ENCODE data around the gene ITGA3. TPM values are rescaled to one million over a fixed set of nuclear protein-coding genes. Genes with fewer than 3 reads are reported as not detected.

Gene ITGA3
- 83.1 TPM for total RNA-seq

GRCh38 chr17:50055426-50056216 is at the start of gene ITGA3:
ITGA3 (plus strand) TSS chr17:50056110; CDS start chr17:50056440, 330 bp downstream.
- ATAC-seq: peak; percentile 67

DNA sequence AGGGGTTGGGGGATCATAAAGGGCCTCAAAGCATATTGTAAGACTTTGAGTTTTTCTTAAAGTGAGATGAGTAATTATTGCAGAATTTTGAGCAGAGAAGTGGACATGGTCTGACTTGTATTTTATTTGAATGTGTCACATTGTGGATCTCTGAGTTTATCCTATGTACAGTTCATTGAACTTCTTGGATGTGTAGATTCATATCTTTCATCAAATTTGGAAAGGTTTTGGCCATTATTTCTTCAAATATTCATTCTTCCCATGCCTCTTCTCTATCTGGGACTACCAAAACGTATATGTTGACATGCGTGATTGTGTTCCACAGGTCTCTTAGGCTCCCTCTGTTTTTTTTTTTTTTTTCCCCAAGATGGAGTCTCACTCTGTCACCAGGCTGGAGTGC is 46.6 kb upstream of the ITGA3 start:
- no peak for ATAC-seq

DNA sequence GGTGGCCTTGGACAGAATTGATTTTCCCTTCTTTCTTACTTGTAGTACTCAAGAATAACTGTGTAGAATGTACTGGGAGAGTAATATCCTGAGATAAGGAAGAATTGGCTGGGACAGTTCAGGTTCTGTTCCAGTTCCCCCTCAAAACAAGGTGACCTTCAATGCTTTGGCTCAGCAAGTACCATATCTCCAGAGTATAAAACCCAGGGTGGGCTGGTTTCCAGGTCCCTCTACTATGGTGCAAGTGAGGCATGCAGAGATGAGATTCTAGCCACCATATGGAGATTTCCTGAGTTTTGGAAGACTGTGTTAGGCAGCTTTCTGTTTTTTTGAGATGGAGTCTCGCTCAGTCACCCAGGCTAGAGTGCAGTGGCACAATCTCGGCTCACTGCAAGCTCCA is 42.8 kb upstream of the ITGA3 start:
- ATAC-seq: no peak

GRCh38 chr17:50014471-50015088 is 41.3 kb upstream of the ITGA3 start:
- no peak for ATAC-seq

- no peak for ATAC-seq
Observed at GRCh38 chr17:50015146-50015545, 40.8 kb upstream of the ITGA3 start.

- ATAC-seq: no peak
Observed at GRCh38 chr17:50018909-50019308, 37.0 kb upstream of the ITGA3 start.

DNA sequence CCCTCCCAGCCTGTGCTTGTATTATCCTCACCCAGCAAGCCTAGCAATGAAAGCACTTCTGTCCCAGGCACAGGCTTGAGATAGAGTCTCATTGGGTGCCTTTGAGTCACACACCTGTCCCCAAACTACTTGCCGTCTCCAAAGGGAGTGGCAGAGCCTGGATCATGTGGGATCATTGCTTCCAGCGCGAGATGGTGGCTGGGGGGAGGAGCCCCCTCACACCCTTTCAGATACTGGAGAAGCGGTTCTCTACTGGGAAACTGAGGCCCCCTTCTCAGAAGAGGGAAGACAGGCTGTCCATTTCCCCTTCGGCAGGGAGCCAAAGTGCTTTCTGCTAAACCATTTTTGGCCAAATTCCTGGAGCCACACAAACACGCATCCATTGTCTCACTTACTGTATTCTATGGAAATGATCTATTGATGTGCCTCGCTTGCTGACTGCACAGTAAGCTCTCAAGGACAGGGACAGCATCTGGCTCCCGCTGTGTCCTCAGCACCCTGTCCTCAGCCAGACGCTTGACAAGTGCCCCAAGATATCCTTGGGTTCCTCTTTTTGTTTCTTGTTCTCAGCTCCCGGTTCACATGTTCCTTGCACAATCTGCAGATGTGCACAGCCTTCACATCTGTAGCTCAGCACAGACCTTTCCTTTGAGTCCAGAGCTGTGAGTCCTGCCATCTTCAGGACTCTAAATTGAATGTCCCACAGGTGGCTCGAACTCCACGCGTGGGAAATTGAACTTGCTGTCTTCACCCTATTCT is 34.9 kb upstream of the ITGA3 start:
- peak; percentile 45 for ATAC-seq

GRCh38 chr17:50021681-50022370 is 34.1 kb upstream of the ITGA3 start:
- ATAC-seq: no peak

GRCh38 chr17:50022463-50023130 is 33.3 kb upstream of the ITGA3 start:
- no peak for ATAC-seq

- no peak for ATAC-seq
Observed at GRCh38 chr17:50023520-50023919, 32.4 kb upstream of the ITGA3 start.

- no peak for ATAC-seq
Observed at GRCh38 chr17:50024808-50025207, 31.1 kb upstream of the ITGA3 start.

- no peak for ATAC-seq
Observed at GRCh38 chr17:50026046-50026675, 29.7 kb upstream of the ITGA3 start.

DNA sequence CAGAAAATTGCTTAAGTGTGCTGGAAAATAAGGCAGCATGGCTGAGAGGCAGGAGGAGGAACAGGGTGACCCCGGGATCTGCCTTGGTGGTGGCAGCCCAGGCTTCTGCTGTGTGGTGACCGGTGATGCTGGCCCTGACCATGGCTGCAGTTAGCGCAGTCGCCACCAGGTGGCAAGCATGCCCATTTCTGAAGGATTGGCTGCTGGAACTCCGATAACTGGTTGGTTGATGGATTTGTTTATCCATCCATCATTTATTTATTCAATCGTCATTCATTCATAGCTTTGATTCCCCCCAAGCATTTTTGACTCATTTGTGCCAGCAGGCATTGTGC is 29.1 kb upstream of the ITGA3 start:
- peak; percentile 74 for ATAC-seq

DNA sequence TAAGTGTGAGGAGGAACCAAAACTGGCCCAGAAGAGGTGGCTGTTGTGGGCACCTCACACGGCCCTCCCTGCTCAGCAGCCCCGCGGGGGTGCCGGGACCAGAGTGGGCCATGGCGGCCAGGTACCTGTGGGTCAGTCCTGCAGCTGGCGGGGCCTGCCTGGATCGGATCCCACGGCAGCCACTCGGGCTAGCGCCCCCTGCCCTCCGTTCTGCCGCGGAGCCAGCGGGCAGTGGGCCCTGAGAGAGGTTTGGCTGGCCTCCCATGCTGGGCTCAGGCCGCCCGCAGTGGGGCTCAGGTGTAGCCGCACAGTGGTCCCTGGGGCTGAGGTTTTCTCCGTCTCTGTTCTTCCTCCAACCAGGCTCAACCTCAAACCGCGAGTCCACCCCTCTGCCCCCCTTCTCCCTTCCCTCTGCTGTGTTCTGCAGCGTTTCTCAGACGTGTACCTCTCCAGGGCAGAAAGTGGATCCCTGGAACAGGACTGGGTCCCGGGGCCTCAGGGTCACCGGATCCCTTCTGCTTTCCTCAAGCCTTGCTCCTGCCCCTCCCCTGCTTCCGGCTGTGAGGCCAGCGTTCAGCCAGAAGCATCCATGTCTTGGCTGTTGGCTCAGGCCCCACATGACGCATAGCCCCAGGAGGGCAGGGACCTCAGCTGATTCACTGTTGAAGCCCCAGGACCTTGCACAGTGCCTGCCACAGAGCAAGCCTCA is 28.6 kb upstream of the ITGA3 start:
- peak; percentile 88 for ATAC-seq

- ATAC-seq: peak; percentile 49
Observed at GRCh38 chr17:50027881-50028735, 27.8 kb upstream of the ITGA3 start.

GRCh38 chr17:50028736-50029120 is 27.2 kb upstream of the ITGA3 start:
- no peak for ATAC-seq

DNA sequence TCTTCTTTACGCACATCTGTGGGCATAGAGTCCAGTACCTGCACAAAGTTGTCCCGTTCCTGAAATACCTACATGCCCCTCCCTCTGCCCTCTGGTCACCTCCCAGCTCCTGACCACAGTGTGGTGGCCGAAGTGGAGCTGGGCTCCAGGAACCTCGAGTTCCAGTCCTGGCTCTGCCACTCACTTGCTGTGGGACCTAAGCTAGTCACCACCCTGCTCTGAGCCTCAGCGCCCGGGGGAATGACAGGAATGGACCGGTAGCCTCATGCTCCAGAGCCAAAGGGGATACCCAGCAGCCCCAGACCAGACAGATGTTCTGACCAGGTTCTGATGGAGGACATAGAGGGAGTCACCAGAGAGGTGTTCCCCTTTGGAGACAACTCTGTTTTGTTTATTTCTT is 26.7 kb upstream of the ITGA3 start:
- no peak for ATAC-seq

DNA sequence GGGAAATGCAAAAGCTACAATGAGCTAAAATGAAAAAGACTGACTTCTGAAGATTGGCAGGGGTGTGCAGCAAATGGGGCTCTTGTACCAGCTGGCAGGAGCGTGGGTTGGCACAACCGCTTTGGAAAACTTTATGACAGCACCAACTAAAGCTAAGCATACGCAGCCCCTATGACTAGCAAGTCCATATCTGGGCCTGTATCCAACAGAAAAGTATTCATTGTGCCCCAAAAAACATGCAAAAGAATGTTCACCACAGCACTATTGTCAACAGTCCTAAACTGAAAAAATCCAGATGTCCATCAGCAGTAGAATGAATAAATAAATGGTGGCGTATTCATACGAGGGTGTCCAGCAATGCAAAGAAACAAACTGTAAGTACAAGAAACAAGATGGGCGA is 22.6 kb upstream of the ITGA3 start:
- ATAC-seq: no peak

- ATAC-seq: no peak
Observed at GRCh38 chr17:50034498-50035364, 21.2 kb upstream of the ITGA3 start.
